K562 (cell line): ENCODE data around the gene OXNAD1. TPM values are rescaled to one million over a fixed set of nuclear protein-coding genes. Genes with fewer than 3 reads are reported as not detected.

ENCODE experiments used
- CBFA2T3 ChIP-seq: fragments of 450-650 bp; IDR thresholded peaks from 2 replicates; pipeline ENCODE4 v1.6.1; 2017
- DPF2 ChIP-seq: fragments of 450-650 bp; IDR thresholded peaks from 2 replicates; pipeline ENCODE4 v1.6.1; 2016
- ETS2 ChIP-seq: IDR thresholded peaks from 2 replicates; pipeline ENCODE4 v1.6.1; 2016; ENCODE audit warnings: borderline replicate concordance, missing genetic modification characterization, mild to moderate bottlenecking, moderate library complexity, missing compliant biosample characterization; ENCODE audit not compliant: poor library complexity, severe bottlenecking
- MAZ ChIP-seq, 2 experiments: fragments of 450-650 bp in 1 of 2; sonication (generic) in 1 of 2; formaldehyde crosslinking; IDR thresholded peaks in 1 of 2; conservative IDR thresholded peaks in 1 of 2; 2 replicates each; pipeline versions ENCODE4 v1.4.0 to v1.5.0; 2020; ENCODE audit warnings: mild to moderate bottlenecking in 1 of 2, missing genetic modification reagents in 1 of 2
- NEUROD1 ChIP-seq: fragments of 150-350 bp; IDR thresholded peaks from 2 replicates; pipeline ENCODE4 v1.6.1; 2014; ENCODE audit warnings: borderline replicate concordance, low read length, low read depth; ENCODE audit not compliant: partially characterized antibody
- SRSF1 ChIP-seq: fragments of 200-400 bp; formaldehyde crosslinking; IDR thresholded peaks from 2 replicates; pipeline ENCODE4 v1.6.1; 2017; ENCODE audit warnings: mild to moderate bottlenecking, low read depth, low read length, moderate library complexity
- TOE1 ChIP-seq, 2 experiments: fragments of 450-650 bp in 1 of 2; sonication (generic) in 1 of 2; formaldehyde crosslinking in 1 of 2; IDR thresholded peaks; 2 replicates each; pipeline versions ENCODE4 v1.7.1 to v1.8.0; 2016 to 2022; ENCODE audit warnings: borderline replicate concordance in 2 of 2, mild to moderate bottlenecking in 2 of 2, antibody characterized with exemption in 1 of 2, inconsistent platforms in 1 of 2, low read depth in 1 of 2, missing genetic modification reagents in 1 of 2, moderate library complexity in 1 of 2
- U2AF2 ChIP-seq: fragments of 200-400 bp; formaldehyde crosslinking; optimal IDR thresholded peaks from 2 replicates; pipeline ENCODE3; 2017; ENCODE audit warnings: low read depth, mild to moderate bottlenecking, low read length
- ZNF175 ChIP-seq: fragments of 200-800 bp; sonication (Bioruptor generic); IDR thresholded peaks from 2 replicates; pipeline ENCODE4 v1.6.1; 2016; ENCODE audit warnings: low read depth, mild to moderate bottlenecking, missing genetic modification characterization, missing compliant biosample characterization
- ZNF561 ChIP-seq: fragments of 450-650 bp; formaldehyde crosslinking; conservative IDR thresholded peaks from 2 replicates; pipeline ENCODE4 v1.4.0; 2020; ENCODE audit warnings: mild to moderate bottlenecking, moderate library complexity
- polyA plus RNA-seq, 8 experiments: library from polyadenylated mRNA; depleted of rRNA in 4 of 8; stranded (reverse) in 5 of 8; unstranded in 3 of 8; fragments of >200 nt; fragmentation: Nextera tagmentation in 2 of 8; fragmentation: Illumina TruSeq in 1 of 8; extraction: Ambion mirVana in 2 of 8; extraction: Trizol in 1 of 8; gene quantifications; 2 replicates each; pipeline versions ENCODE4 v1.2.1 to v1.2.3, GENCODE V29; 2011 to 2014; ENCODE audit warnings: inconsistent platforms in 1 of 8, missing spikeins in 1 of 8
- total RNA-seq, 7 experiments: library from RNA; depleted of rRNA in 6 of 7; stranded (reverse); fragments of >200 nt in 6 of 7; fragmentation: Illumina TruSeq in 2 of 7; extraction: Trizol in 2 of 7; gene quantifications; 2 replicates each; pipeline versions ENCODE4 v1.2.1 to v1.2.3, GENCODE V29; 2011 to 2021; ENCODE audit warnings: low replicate concordance in 1 of 7
- TF ChIP-seq, protein P1 (sequence below): fragments of 200-400 bp; formaldehyde crosslinking; IDR thresholded peaks from 2 replicates; pipeline ENCODE4 v1.6.1; 2017; ENCODE audit warnings: mild to moderate bottlenecking, low read depth, low read length, moderate library complexity
- TF ChIP-seq, protein P2 (sequence below): fragments of 150-350 bp; IDR thresholded peaks from 2 replicates; pipeline ENCODE4 v1.6.1; 2014; ENCODE audit warnings: low read depth, mild to moderate bottlenecking, low read length, borderline replicate concordance
- TF ChIP-seq, protein P3 (sequence below): fragments of 250-450 bp; sonication (Bioruptor Pico); IDR thresholded peaks from 2 replicates; pipeline ENCODE4 v1.4.0; 2020
- TF ChIP-seq, protein P4 (sequence below): fragments of 450-650 bp; IDR thresholded peaks from 2 replicates; pipeline ENCODE4 v1.6.1; 2016; ENCODE audit warnings: missing biosample characterization, missing genetic modification characterization

OXNAD1 gene
- total and polyA plus RNA-seq, 9 of the 15 experiments (the other 6 are each of a cell fraction or from before 2014, with no cell fraction given) = 12.8 to 44.4 (median 41.1) TPM

DNA sequence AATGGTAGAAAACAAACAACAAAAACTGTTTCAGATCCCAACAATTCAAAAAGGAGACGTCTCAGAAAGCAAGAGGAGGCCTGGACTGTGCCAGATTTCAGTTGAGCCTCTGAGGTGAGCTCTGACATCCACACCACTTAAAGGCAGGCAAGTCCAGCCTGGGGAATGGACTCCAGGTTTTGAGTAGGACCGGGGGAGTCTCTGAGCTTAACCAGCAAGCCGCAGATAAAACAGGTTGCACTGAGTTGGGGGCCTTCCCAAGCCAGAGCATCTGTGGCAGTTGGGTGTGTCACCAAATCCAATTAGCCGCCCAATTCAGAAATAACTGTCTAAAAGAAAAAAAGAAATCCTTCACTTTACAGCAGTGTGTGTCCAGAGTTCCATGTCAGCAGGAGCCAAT is 54.7 kb downstream of the OXNAD1 start (continued):
- peak in 1 of 2 experiments; percentile 8; a peak in 1 of 4 replicates for TF ChIP-seq MAZ (CRISPR knock-in tag; conservative IDR thresholded peaks at IDR 0.05 in 1 of 2, IDR thresholded peaks at IDR 0.05 in 1 of 2)
- peak; percentile 28; the same call in 1 of the 2 replicates for TF ChIP-seq CBFA2T3
- TF ChIP-seq, protein P1, sequence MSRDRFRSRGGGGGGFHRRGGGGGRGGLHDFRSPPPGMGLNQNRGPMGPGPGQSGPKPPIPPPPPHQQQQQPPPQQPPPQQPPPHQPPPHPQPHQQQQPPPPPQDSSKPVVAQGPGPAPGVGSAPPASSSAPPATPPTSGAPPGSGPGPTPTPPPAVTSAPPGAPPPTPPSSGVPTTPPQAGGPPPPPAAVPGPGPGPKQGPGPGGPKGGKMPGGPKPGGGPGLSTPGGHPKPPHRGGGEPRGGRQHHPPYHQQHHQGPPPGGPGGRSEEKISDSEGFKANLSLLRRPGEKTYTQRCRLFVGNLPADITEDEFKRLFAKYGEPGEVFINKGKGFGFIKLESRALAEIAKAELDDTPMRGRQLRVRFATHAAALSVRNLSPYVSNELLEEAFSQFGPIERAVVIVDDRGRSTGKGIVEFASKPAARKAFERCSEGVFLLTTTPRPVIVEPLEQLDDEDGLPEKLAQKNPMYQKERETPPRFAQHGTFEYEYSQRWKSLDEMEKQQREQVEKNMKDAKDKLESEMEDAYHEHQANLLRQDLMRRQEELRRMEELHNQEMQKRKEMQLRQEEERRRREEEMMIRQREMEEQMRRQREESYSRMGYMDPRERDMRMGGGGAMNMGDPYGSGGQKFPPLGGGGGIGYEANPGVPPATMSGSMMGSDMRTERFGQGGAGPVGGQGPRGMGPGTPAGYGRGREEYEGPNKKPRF = no peak
- TF ChIP-seq TOE1 (IDR thresholded peaks at IDR 0.05; ENCODE audit: borderline replicate concordance) = peak; percentile 7; the same call in 1 of the 2 replicates
- no peak for TF ChIP-seq TOE1 (CRISPR knock-in tag; IDR thresholded peaks at IDR 0.05; ENCODE audit: borderline replicate concordance, low read depth)
- TF ChIP-seq, protein P2, sequence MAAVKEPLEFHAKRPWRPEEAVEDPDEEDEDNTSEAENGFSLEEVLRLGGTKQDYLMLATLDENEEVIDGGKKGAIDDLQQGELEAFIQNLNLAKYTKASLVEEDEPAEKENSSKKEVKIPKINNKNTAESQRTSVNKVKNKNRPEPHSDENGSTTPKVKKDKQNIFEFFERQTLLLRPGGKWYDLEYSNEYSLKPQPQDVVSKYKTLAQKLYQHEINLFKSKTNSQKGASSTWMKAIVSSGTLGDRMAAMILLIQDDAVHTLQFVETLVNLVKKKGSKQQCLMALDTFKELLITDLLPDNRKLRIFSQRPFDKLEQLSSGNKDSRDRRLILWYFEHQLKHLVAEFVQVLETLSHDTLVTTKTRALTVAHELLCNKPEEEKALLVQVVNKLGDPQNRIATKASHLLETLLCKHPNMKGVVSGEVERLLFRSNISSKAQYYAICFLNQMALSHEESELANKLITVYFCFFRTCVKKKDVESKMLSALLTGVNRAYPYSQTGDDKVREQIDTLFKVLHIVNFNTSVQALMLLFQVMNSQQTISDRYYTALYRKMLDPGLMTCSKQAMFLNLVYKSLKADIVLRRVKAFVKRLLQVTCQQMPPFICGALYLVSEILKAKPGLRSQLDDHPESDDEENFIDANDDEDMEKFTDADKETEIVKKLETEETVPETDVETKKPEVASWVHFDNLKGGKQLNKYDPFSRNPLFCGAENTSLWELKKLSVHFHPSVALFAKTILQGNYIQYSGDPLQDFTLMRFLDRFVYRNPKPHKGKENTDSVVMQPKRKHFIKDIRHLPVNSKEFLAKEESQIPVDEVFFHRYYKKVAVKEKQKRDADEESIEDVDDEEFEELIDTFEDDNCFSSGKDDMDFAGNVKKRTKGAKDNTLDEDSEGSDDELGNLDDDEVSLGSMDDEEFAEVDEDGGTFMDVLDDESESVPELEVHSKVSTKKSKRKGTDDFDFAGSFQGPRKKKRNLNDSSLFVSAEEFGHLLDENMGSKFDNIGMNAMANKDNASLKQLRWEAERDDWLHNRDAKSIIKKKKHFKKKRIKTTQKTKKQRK = no peak
- TF ChIP-seq ZNF561 (CRISPR knock-in tag) = no peak
- 0 out of 2 replicates have a peak, but pooled peaks have one; percentile 16 for TF ChIP-seq DPF2
- TF ChIP-seq ETS2 (tag) = no peak
- no peak for TF ChIP-seq U2AF2
- TF ChIP-seq, protein P3, sequence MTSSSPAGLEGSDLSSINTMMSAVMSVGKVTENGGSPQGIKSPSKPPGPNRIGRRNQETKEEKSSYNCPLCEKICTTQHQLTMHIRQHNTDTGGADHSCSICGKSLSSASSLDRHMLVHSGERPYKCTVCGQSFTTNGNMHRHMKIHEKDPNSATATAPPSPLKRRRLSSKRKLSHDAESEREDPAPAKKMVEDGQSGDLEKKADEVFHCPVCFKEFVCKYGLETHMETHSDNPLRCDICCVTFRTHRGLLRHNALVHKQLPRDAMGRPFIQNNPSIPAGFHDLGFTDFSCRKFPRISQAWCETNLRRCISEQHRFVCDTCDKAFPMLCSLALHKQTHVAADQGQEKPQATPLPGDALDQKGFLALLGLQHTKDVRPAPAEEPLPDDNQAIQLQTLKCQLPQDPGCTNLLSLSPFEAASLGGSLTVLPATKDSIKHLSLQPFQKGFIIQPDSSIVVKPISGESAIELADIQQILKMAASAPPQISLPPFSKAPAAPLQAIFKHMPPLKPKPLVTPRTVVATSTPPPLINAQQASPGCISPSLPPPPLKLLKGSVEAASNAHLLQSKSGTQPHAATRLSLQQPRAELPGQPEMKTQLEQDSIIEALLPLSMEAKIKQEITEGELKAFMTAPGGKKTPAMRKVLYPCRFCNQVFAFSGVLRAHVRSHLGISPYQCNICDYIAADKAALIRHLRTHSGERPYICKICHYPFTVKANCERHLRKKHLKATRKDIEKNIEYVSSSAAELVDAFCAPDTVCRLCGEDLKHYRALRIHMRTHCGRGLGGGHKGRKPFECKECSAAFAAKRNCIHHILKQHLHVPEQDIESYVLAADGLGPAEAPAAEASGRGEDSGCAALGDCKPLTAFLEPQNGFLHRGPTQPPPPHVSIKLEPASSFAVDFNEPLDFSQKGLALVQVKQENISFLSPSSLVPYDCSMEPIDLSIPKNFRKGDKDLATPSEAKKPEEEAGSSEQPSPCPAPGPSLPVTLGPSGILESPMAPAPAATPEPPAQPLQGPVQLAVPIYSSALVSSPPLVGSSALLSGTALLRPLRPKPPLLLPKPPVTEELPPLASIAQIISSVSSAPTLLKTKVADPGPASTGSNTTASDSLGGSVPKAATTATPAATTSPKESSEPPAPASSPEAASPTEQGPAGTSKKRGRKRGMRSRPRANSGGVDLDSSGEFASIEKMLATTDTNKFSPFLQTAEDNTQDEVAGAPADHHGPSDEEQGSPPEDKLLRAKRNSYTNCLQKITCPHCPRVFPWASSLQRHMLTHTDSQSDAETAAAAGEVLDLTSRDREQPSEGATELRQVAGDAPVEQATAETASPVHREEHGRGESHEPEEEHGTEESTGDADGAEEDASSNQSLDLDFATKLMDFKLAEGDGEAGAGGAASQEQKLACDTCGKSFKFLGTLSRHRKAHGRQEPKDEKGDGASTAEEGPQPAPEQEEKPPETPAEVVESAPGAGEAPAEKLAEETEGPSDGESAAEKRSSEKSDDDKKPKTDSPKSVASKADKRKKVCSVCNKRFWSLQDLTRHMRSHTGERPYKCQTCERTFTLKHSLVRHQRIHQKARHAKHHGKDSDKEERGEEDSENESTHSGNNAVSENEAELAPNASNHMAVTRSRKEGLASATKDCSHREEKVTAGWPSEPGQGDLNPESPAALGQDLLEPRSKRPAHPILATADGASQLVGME = no peak
- no peak for TF ChIP-seq ZNF175 (CRISPR knock-in tag)
- no peak for TF ChIP-seq SRSF1
- TF ChIP-seq, protein P4, sequence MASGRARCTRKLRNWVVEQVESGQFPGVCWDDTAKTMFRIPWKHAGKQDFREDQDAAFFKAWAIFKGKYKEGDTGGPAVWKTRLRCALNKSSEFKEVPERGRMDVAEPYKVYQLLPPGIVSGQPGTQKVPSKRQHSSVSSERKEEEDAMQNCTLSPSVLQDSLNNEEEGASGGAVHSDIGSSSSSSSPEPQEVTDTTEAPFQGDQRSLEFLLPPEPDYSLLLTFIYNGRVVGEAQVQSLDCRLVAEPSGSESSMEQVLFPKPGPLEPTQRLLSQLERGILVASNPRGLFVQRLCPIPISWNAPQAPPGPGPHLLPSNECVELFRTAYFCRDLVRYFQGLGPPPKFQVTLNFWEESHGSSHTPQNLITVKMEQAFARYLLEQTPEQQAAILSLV (tag) = no peak
- peak; percentile 42 for TF ChIP-seq NEUROD1
